Retinal pigment epithelial cell (primary cell): ENCODE measurements around the gene COMP.

ENCODE experiments used
- DNase-seq: peaks from one replicate; pipeline ENCODE4 v3.0.0-alpha.2; 2010; ENCODE audit warnings: low read depth
- H3K4me3 ChIP-seq: 2 replicates; pipeline ENCODE4 v1.5.1; 2011; ENCODE audit warnings: mild to moderate bottlenecking, low read length, control low read depth, moderate library complexity
- TF ChIP-seq, protein P1 (sequence below): conservative IDR thresholded peaks from 2 replicates; pipeline ENCODE4 v1.5.1; 2011; ENCODE audit warnings: low read depth, low read length, control low read depth, inconsistent platforms

COMP gene

DNA sequence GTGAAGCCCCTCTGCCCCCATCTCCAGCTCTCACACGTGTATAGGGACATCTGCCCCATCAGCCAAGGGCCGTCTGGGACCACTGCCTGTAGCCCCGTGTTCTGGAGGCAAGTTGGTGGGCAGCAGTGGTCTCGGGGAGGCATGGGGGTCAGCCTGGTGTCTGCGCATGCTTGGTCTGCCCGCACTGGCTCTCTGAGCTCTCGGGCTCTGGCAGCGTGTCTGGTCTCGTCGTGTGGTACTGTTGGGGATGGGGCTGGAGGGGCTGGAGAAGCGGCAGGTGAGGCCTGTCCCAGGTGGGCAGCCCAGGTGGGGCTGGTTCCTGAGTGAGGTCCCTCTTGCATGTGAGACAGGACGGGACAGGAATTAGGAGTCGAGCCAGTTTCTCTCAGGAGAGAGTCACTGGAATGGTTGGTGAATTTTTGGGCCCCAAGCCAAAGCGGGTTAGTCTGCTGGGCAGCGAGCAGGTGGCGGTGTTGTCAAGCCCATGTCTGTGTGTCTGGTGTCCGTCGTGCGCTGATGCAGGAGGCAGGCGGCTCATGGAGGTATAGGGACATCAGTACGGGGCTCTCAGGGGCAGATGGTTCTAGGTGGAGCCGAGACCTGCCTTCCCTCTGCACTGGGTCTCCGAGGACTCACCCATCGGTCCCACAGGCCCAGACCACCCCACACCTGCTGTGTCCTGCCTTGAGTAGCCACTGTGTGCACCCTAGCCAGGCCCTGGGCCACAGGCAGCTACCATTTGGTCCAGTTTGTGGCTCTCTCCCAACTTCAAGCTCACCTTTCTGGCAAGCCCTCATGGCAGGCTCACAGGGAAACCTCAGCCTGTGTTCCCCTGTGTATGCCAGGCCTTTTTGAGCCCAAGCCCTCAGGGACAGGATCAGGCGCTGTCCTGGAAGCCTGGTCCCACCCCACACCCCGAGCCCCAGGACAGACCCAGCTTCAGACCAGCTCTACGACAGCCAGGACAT is 18.2 kb downstream of the COMP start:
- H3K4me3 ChIP-seq, result no peak overlapping the region
- TF ChIP-seq, protein P1, sequence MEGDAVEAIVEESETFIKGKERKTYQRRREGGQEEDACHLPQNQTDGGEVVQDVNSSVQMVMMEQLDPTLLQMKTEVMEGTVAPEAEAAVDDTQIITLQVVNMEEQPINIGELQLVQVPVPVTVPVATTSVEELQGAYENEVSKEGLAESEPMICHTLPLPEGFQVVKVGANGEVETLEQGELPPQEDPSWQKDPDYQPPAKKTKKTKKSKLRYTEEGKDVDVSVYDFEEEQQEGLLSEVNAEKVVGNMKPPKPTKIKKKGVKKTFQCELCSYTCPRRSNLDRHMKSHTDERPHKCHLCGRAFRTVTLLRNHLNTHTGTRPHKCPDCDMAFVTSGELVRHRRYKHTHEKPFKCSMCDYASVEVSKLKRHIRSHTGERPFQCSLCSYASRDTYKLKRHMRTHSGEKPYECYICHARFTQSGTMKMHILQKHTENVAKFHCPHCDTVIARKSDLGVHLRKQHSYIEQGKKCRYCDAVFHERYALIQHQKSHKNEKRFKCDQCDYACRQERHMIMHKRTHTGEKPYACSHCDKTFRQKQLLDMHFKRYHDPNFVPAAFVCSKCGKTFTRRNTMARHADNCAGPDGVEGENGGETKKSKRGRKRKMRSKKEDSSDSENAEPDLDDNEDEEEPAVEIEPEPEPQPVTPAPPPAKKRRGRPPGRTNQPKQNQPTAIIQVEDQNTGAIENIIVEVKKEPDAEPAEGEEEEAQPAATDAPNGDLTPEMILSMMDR, result no peak
- no peak for DNase-seq

DNA sequence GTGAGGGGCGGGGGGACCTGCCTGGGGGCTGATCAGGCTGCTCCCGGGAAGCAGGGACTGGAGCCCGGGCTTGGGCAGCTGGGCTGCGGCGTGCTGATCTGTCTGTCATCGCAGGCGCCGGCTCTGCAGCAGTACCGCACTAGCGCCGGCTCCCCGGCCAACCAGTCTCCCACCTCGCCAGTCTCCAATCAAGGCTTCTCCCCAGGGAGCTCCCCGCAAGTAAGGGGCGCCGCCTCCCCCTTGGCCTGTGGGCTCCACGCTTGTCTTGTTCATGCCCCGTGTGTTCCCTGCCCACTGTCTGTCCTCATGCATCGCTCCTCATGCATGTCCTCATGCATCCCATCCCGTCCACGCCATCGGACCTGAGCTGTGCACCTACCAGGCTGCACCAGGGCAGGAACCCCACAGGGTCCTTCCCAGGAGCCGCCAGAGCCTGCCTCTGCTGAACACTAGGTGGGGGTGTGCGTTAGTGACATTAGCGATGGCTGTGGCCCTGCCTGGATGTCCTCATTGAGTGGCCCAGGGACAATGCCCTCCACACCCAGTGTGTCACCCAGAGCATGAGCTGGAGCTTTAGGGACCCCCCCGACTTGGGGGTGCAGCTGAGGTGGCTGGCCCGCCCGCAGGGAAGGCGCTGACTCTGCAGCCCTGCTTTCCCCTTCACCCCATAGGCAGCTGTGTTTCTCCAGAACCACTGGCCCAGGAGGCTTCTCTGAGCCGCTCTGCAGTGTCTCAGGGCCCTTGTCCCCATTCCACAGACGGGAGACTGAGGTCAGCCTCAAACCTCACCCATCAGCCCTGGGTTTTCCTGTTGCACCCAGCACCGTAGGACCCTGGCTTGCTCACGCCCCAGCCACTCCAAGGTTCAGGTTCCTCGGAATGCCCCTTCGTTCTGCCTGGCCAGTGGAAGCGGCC is 19.5 kb downstream of the COMP start:
- TF ChIP-seq, protein P1, result peak; percentile 34
- no peak for DNase-seq
- no peak overlapping the region for H3K4me3 ChIP-seq

- DNase-seq, result no peak
- no peak overlapping the region for H3K4me3 ChIP-seq
- TF ChIP-seq, protein P1, result no peak
Observed at GRCh38 chr19:18770663-18771327, 20.3 kb downstream of the COMP start.

GRCh38 chr19:18769989-18770528 is 21.0 kb downstream of the COMP start:
- TF ChIP-seq, protein P1, result no peak
- no peak overlapping the region for H3K4me3 ChIP-seq
- DNase-seq, result no peak

GRCh38 chr19:18768997-18769891 is 21.9 kb downstream of the COMP start:
- DNase-seq, result no peak
- H3K4me3 ChIP-seq, result no peak overlapping the region
- TF ChIP-seq, protein P1, result no peak
